NB4 (cell line): ENCODE results near the gene SIGLEC1.

Experiments used
- POLR2A ChIP-seq: IDR thresholded peaks from 2 replicates; pipeline ENCODE4 v1.6.1; 2011; ENCODE audit warnings: mild to moderate bottlenecking; ENCODE audit not compliant: insufficient read length; ENCODE audit errors: extremely low read depth
- TF ChIP-seq, protein P1 (sequence below): IDR thresholded peaks from one replicate; pipeline ENCODE4 v1.5.1; 2012; ENCODE audit warnings: low read depth, low read length

DNA sequence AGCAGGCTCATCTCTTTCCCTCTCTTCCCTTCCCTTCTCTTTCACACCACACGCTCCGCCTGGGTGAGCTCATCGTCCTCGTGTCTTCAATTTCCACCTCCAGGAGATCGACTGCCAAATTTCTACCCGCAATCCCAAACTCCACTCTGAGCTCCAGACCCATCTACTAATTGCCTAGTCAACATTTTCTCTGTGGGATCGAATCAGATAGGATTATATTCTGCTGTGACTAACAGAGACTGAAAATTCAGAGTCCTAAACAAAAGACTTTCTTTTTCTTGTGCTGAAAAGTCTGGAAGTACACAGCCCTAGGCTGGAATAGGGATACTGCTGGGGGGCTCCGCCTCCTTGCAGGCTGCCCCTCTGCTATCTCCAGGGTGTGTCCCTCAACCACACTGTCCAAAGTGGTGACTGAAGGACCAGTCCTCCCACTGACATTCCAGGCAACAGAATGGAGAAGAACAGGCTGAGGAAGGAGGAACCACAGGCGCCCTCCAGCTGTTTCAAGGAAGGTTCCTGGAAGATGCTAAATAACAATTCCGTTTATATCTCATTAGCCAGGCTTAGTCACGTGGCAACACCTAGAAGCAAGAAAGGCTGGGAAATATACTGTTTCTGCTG lies 15.1 kb upstream of the SIGLEC1 start:
- TF ChIP-seq, protein P1, sequence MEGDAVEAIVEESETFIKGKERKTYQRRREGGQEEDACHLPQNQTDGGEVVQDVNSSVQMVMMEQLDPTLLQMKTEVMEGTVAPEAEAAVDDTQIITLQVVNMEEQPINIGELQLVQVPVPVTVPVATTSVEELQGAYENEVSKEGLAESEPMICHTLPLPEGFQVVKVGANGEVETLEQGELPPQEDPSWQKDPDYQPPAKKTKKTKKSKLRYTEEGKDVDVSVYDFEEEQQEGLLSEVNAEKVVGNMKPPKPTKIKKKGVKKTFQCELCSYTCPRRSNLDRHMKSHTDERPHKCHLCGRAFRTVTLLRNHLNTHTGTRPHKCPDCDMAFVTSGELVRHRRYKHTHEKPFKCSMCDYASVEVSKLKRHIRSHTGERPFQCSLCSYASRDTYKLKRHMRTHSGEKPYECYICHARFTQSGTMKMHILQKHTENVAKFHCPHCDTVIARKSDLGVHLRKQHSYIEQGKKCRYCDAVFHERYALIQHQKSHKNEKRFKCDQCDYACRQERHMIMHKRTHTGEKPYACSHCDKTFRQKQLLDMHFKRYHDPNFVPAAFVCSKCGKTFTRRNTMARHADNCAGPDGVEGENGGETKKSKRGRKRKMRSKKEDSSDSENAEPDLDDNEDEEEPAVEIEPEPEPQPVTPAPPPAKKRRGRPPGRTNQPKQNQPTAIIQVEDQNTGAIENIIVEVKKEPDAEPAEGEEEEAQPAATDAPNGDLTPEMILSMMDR = no peak
- TF ChIP-seq POLR2A = no peak
